OCI-LY1 (cell line): ENCODE measurements around the gene BMERB1.

Experiments
- H2AFZ ChIP-seq: fragments of 200-600 bp; sonication (generic), shearing (Covaris generic); 2 replicates; pipeline ENCODE4 v1.6.0; 2014; ENCODE audit warnings: antibody characterized with exemption, mild to moderate bottlenecking, low read length
- H3F3A ChIP-seq: fragments of 200-600 bp; sonication (generic), shearing (Covaris generic); 2 replicates; pipeline ENCODE4 v1.6.0; 2014; ENCODE audit warnings: mild to moderate bottlenecking, antibody characterized with exemption, low read length, moderate library complexity; ENCODE audit not compliant: insufficient read depth
- H3K27ac ChIP-seq: fragments of 200-600 bp; sonication (generic); 2 replicates; pipeline ENCODE4 v1.5.1; 2014; ENCODE audit warnings: low read length, mixed run types, mild to moderate bottlenecking, low read depth; ENCODE audit not compliant: poor library complexity, severe bottlenecking
- H3K27me3 ChIP-seq: fragments of 200-600 bp; sonication (generic); 2 replicates; pipeline ENCODE4 v1.6.0; 2014; ENCODE audit warnings: antibody characterized with exemption, mild to moderate bottlenecking, low read length, moderate library complexity; ENCODE audit not compliant: insufficient read depth
- H3K36me3 ChIP-seq: fragments of 200-600 bp; sonication (generic); 2 replicates; pipeline ENCODE4 v1.6.1; 2014; ENCODE audit warnings: mild to moderate bottlenecking, antibody characterized with exemption, low read length, moderate library complexity, mixed read lengths; ENCODE audit not compliant: insufficient read depth
- H3K4me1 ChIP-seq: fragments of 200-600 bp; sonication (generic); 2 replicates; pipeline ENCODE4 v1.5.1; 2014; ENCODE audit warnings: mild to moderate bottlenecking, low read length, moderate library complexity; ENCODE audit not compliant: insufficient read depth, severe bottlenecking
- H3K4me2 ChIP-seq: fragments of 200-600 bp; sonication (generic), shearing (Covaris generic); 2 replicates; pipeline ENCODE4 v1.6.1; 2014; ENCODE audit warnings: low read length
- H3K4me3 ChIP-seq: fragments of 200-600 bp; sonication (generic); 2 replicates; pipeline ENCODE4 v1.5.1; 2014; ENCODE audit warnings: low read length, low read depth, mild to moderate bottlenecking, mixed read lengths; ENCODE audit not compliant: poor library complexity, severe bottlenecking
- H3K79me2 ChIP-seq: fragments of 200-600 bp; shearing (Covaris generic); 2 replicates; pipeline ENCODE4 v1.6.1; 2016; ENCODE audit warnings: mixed run types, low read length, mixed read lengths; ENCODE audit not compliant: insufficient read depth
- H3K9ac ChIP-seq: fragments of 200-600 bp; sonication (generic), shearing (Covaris generic); 2 replicates; pipeline ENCODE4 v1.6.1; 2014; ENCODE audit warnings: mild to moderate bottlenecking, low read length, mixed read lengths
- H3K9me2 ChIP-seq: fragments of 200-600 bp; sonication (generic), shearing (Covaris generic); 2 replicates; pipeline ENCODE4 v1.6.1; 2014; ENCODE audit warnings: low read depth, mild to moderate bottlenecking, low read length, mixed read lengths
- H3K9me3 ChIP-seq: fragments of 200-600 bp; shearing (Covaris generic); 2 replicates; pipeline ENCODE4 v1.6.1; 2014; ENCODE audit warnings: low read length, mixed read lengths
- H4K20me1 ChIP-seq: fragments of 200-600 bp; sonication (generic), shearing (Covaris generic); 2 replicates; pipeline ENCODE4 v1.6.0; 2016; ENCODE audit warnings: mild to moderate bottlenecking, low read length; ENCODE audit not compliant: insufficient read depth
- EZH2 ChIP-seq: fragments of 200-600 bp; sonication (generic), shearing (Covaris generic); IDR thresholded peaks from 2 replicates; pipeline ENCODE4 v1.8.0; 2017; ENCODE audit warnings: borderline replicate concordance, mixed run types, mild to moderate bottlenecking, antibody characterized with exemption, low read length, moderate library complexity, mixed read lengths
- TF ChIP-seq, protein P1 (sequence below): fragments of 200-600 bp; sonication (generic), shearing (Covaris generic); IDR thresholded peaks from 2 replicates; pipeline ENCODE4 v1.5.1; 2017; ENCODE audit warnings: mild to moderate bottlenecking, antibody characterized with exemption, low read length, moderate library complexity, mixed read lengths

Gene BMERB1

DNA sequence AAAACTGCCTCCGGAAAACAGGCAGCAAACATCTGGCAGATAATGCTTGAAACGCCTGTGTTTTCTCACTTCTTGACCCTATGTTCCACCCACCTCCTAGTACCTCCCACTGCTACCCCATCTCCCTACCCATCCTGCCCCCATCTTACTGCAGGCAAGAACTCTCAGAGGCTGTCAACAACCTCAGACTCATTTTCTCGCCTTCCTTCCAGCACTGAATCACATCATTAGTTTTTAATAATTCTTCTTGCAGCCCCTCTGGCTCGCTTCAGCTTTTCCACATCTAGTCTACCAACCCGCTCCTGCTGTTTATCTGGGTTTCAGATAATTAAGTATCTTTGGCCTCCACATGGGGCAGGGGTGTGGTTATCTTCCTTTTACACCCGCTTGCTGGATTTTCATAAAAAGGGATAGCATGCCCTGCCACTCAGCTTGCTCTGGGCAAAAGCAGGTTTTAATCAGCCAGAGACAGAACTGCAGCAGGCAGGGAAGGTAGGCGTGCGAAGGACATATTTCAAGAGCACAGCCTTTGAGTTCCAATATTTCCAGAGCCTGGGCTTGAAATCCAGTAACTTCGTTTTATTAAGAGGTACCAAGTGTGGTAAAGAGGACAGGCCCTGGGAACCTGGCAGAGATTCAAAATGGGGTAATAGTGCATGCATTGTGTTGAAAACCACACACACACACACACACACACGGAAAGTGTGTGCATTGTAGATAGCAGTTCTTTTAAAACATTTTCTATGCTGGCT, 87.5 kb downstream of the BMERB1 start:
- TF ChIP-seq, protein P1, sequence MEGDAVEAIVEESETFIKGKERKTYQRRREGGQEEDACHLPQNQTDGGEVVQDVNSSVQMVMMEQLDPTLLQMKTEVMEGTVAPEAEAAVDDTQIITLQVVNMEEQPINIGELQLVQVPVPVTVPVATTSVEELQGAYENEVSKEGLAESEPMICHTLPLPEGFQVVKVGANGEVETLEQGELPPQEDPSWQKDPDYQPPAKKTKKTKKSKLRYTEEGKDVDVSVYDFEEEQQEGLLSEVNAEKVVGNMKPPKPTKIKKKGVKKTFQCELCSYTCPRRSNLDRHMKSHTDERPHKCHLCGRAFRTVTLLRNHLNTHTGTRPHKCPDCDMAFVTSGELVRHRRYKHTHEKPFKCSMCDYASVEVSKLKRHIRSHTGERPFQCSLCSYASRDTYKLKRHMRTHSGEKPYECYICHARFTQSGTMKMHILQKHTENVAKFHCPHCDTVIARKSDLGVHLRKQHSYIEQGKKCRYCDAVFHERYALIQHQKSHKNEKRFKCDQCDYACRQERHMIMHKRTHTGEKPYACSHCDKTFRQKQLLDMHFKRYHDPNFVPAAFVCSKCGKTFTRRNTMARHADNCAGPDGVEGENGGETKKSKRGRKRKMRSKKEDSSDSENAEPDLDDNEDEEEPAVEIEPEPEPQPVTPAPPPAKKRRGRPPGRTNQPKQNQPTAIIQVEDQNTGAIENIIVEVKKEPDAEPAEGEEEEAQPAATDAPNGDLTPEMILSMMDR, result no peak
- no peak for TF ChIP-seq EZH2
- no peaks in the 10 kb centered on the region for H3F3A ChIP-seq
- no peak overlapping the region for H2AFZ ChIP-seq
- H3K27ac ChIP-seq, result no peak overlapping the region
- H3K79me2 ChIP-seq, result no peaks in the 10 kb centered on the region
- H3K9ac ChIP-seq, result no peak overlapping the region
- no peaks in the 10 kb centered on the region for H3K36me3 ChIP-seq
- no peak overlapping the region for H3K4me2 ChIP-seq
- H4K20me1 ChIP-seq, result no peaks in the 10 kb centered on the region
- H3K4me3 ChIP-seq, result no peak overlapping the region
- H3K9me3 ChIP-seq, result no peaks in the 10 kb centered on the region
- peaks cover 10% of the 10 kb centered on the region; the same call in 1 of the 2 replicates for H3K27me3 ChIP-seq
- H3K9me2 ChIP-seq, result no peaks in the 10 kb centered on the region
- peaks cover 7% of the 10 kb centered on the region for H3K4me1 ChIP-seq

DNA sequence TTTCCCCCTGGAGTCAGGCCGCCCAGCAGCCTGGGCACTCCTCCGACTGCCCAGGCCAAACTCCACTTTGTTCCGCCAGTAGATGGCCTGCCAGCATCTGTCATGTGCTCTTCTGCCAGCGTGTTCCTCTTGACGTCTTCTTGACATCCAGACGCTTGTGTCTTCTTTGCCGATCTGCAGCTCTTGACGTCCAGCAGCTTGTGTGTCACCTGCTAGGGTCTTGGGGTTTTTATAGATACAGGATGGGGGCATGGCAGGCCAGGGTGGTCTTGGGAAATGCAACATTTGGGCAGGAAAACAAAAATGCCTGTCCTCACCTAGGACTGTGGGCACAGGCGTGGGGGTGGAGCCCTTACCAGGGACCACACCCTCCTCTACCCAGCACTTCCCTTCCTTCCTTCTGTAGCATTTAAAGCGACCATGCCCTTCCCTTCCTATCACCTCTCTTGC, 88.7 kb downstream of the BMERB1 start:
- H3K79me2 ChIP-seq, result no peaks in the 10 kb centered on the region
- no peak overlapping the region for H3K27ac ChIP-seq
- H3K4me3 ChIP-seq, result peak overlapping the region; percentile 49
- no peaks in the 10 kb centered on the region for H4K20me1 ChIP-seq
- H2AFZ ChIP-seq, result no peak overlapping the region
- H3K9me3 ChIP-seq, result no peaks in the 10 kb centered on the region
- peak overlapping the region; percentile 80 for H3K4me2 ChIP-seq
- no peaks in the 10 kb centered on the region for H3F3A ChIP-seq
- peaks cover 7% of the 10 kb centered on the region for H3K4me1 ChIP-seq
- no peak for TF ChIP-seq EZH2
- TF ChIP-seq, protein P1, result peak; percentile 42; the same call in 1 of the 2 replicates
- H3K9ac ChIP-seq, result no peak overlapping the region
- peaks cover 10% of the 10 kb centered on the region; the same call in 1 of the 2 replicates for H3K27me3 ChIP-seq
- H3K9me2 ChIP-seq, result no peaks in the 10 kb centered on the region
- no peaks in the 10 kb centered on the region for H3K36me3 ChIP-seq

DNA sequence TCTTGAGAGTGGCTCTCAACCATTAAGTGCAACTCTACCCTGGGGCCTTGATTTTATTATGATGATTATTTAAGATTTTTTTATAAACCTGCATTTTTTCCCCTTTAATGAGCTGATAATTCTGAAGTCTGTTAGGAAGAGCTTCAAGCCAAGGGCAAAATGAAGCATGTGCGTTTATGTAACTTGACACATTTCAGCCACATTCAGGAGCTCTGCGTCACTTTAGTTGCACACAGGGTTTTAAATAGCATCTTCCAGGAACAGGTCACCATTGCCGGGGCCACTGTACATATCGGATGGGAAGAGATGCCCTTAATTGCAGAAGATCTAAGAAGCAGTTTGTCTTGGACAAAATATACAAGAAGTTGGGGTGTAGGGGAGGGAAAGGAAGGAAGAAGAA, 89.6 kb downstream of the BMERB1 start:
- peaks cover 7% of the 10 kb centered on the region for H3K4me1 ChIP-seq
- no peak overlapping the region for H3K27ac ChIP-seq
- no peaks in the 10 kb centered on the region for H3F3A ChIP-seq
- no peak overlapping the region for H3K4me3 ChIP-seq
- H3K9me3 ChIP-seq, result no peaks in the 10 kb centered on the region
- no peaks in the 10 kb centered on the region for H3K9me2 ChIP-seq
- H3K36me3 ChIP-seq, result no peaks in the 10 kb centered on the region
- no peak overlapping the region for H3K4me2 ChIP-seq
- H3K79me2 ChIP-seq, result no peaks in the 10 kb centered on the region
- no peak overlapping the region for H3K9ac ChIP-seq
- no peaks in the 10 kb centered on the region for H4K20me1 ChIP-seq
- TF ChIP-seq, protein P1, result no peak
- no peak for TF ChIP-seq EZH2
- H3K27me3 ChIP-seq, result peaks cover 8% of the 10 kb centered on the region; the same call in 1 of the 2 replicates
- no peak overlapping the region for H2AFZ ChIP-seq
